ENCODE results near the gene ABCC5. TPM values are rescaled to one million over a fixed set of nuclear protein-coding genes. Genes with fewer than 3 reads are reported as not detected.

ABCC5 gene
- total and polyA plus RNA-seq, 2 of the 8 experiments (the other 6 are each of a cell fraction or from before 2014, with no cell fraction given): 25.3 to 40.8 TPM

DNA sequence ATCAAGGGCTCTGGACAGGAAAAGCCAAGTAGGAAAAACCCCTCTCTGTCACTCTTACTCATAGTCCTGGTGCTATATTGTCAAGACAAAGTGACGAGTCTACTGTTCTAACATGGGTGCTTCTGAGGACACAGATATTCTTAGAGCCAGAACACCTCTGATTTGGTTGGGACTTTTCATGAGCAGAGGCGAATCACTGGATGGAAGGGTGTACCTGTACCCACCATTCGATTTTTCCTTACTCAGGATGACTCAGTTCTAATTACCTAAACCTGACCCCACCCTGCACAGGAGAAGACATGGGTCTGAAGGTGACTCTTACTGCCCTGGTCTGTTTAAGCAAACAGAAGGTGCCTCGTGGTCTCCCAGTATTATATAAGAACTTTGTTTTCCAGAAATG lies 58.5 kb downstream of the ABCC5 start:
- Histone ChIP-seq H4K91ac (replicated peaks; ENCODE audit: insufficient read length, low read length) (no peak overlapping the region), H3K9me3 (ENCODE audit: insufficient read depth in 2 of 2, low read depth in 1 of 2, low read length in 1 of 2) (no peaks in the 10 kb centered on the region), H2BK120ac (replicated peaks; ENCODE audit: low read depth, low read length) (no peak overlapping the region), H2BK20ac (ENCODE audit: low read length) (no peak overlapping the region), H3K56ac (replicated peaks; ENCODE audit: insufficient read length, low read depth, low read length) (no peak overlapping the region), H3K23me2 (ENCODE audit: low read depth, low read length) (no peaks in the 10 kb centered on the region), H3K4ac (replicated peaks; ENCODE audit: insufficient read length, low read depth, low read length) (no peak overlapping the region), H3K79me1 (ENCODE audit: low read depth, low read length) (no peaks in the 10 kb centered on the region; the same call in 1 of the 2 replicates), H3K4me2 (ENCODE audit: insufficient read depth in 1 of 2, low read depth in 2 of 2, low read length in 2 of 2) (no peak overlapping the region), H3K9ac (replicated peaks in 1 of 4; ENCODE audit: extremely low read depth in 1 of 4, low read depth in 3 of 4, low read length in 3 of 4) (no peak overlapping the region), H3K4me3 (ENCODE audit: extremely low read depth in 1 of 4, insufficient read depth in 2 of 4, low read depth in 3 of 4, low read length in 4 of 4) (no peak overlapping the region), H3K27ac (ENCODE audit: low read depth, low read length) (no peak overlapping the region), H3K14ac (ENCODE audit: insufficient read length) (no peak overlapping the region), H3K18ac (ENCODE audit: extremely low read depth, low read length) (no peak overlapping the region), H2BK5ac (ENCODE audit: low read depth, low read length) (no peak overlapping the region), H2AK5ac (ENCODE audit: low read depth, low read length) (no peak overlapping the region), H3K23ac (ENCODE audit: insufficient read length) (no peak overlapping the region), H3K36me3 (ENCODE audit: control insufficient read depth in 2 of 4, insufficient read depth in 4 of 4, low read length in 3 of 4) (peaks cover 0 to 30% (median 13%) of the 10 kb centered on the region in 4 experiments; a peak in 6 of 8 replicates), H4K20me1 (replicated peaks in 1 of 2; ENCODE audit: control insufficient read depth in 1 of 2, insufficient read depth in 2 of 2, low read length in 2 of 2) (peaks cover 0 to 6% of the 10 kb centered on the region in 2 experiments), H2BK12ac (ENCODE audit: low read depth, low read length) (no peak overlapping the region), H4K8ac (ENCODE audit: extremely low read depth, insufficient read depth, low read length) (no peak overlapping the region), H3K27me3 (replicated peaks in 1 of 4; ENCODE audit: control insufficient read depth in 3 of 4, extremely low read depth in 1 of 4, insufficient read depth in 3 of 4, low read length in 3 of 4) (no peaks in the 10 kb centered on the region), H3K4me1 (replicated peaks in 1 of 4; ENCODE audit: control insufficient read depth in 3 of 4, insufficient read depth in 4 of 4, low read length in 3 of 4) (peaks cover 0 to 10% (median 7%) of the 10 kb centered on the region in 4 experiments; a peak in 3 of 7 replicates), H2BK15ac (ENCODE audit: low read length) (no peak overlapping the region), H3K79me2 (ENCODE audit: control insufficient read depth in 1 of 2, insufficient read depth in 2 of 2, low read length in 2 of 2) (no peaks in the 10 kb centered on the region), H4K5ac (ENCODE audit: insufficient read length, low read depth, low read length) (no peak overlapping the region), H2AFZ (ENCODE audit: low read length) (no peak overlapping the region)
- ChIA-PET CTCF (ENCODE audit: partially characterized antibody) (no interaction called here), POLR2A (ENCODE audit: partially characterized antibody) (no interaction called here)
- FAIRE-seq: no peak
- 85% methylated on average over 4 of the region's 4 CpGs; no CpG with 5 or more reads in 1 of the 2 experiments for WGBS, 2 experiments (ENCODE audit: extremely low coverage in 1 of 2, insufficient coverage in 1 of 2, insufficient read length in 1 of 2, insufficient replicate concordance in 2 of 2, low coverage in 1 of 2, low lambda C conversion rate in 2 of 2, missing lambda C conversion rate in 1 of 2)
- DNase-seq (ENCODE audit: low read depth in 1 of 2, low spot score in 2 of 2): no peak
- TF ChIP-seq BRCA1 (IDR thresholded peaks at IDR 0.05; ENCODE audit: low read depth, low read length): no peak
- no peak for TF ChIP-seq ASH2L (IDR thresholded peaks at IDR 0.05; ENCODE audit: low read length)
- TF ChIP-seq BCL11A (IDR thresholded peaks at IDR 0.05; ENCODE audit: low read depth in 2 of 2, low read length in 2 of 2): no peak
- no peak for TF ChIP-seq HDAC2 (IDR thresholded peaks at IDR 0.05; ENCODE audit: borderline replicate concordance in 1 of 2, low read depth in 2 of 2, low read length in 2 of 2)
- TF ChIP-seq TBP (IDR thresholded peaks at IDR 0.05; ENCODE audit: low read depth, low read length): no peak
- TF ChIP-seq CREB1 (IDR thresholded peaks at IDR 0.05): no peak

All from H1 (cell line).